ENCODE measurements around the gene TCF7L2.

DNA sequence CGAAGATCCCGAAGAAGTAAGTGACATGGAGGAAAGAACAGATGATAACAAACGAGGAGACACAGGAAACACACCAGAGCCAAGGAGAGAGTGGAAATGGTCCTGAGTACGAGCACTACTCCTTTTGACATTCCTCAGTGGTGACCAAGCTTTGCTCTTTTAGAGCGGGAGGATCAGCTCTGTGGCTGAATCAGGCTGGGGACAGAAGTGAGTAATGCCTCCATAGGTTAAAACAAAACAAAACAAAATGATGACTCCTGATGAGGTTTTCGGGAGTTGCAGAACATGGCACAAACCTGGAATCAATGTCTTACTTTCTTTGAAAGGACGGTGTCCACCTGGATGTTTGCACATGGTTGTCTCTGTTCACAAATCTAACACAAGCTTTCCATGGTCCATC, 30.3 kb upstream of the TCF7L2 start:
- TF ChIP-seq, protein P1, sequence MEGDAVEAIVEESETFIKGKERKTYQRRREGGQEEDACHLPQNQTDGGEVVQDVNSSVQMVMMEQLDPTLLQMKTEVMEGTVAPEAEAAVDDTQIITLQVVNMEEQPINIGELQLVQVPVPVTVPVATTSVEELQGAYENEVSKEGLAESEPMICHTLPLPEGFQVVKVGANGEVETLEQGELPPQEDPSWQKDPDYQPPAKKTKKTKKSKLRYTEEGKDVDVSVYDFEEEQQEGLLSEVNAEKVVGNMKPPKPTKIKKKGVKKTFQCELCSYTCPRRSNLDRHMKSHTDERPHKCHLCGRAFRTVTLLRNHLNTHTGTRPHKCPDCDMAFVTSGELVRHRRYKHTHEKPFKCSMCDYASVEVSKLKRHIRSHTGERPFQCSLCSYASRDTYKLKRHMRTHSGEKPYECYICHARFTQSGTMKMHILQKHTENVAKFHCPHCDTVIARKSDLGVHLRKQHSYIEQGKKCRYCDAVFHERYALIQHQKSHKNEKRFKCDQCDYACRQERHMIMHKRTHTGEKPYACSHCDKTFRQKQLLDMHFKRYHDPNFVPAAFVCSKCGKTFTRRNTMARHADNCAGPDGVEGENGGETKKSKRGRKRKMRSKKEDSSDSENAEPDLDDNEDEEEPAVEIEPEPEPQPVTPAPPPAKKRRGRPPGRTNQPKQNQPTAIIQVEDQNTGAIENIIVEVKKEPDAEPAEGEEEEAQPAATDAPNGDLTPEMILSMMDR (IDR thresholded peaks at IDR 0.05; ENCODE audit: low read length): no peak
- TF ChIP-seq EZH2 (IDR thresholded peaks at IDR 0.05; ENCODE audit: borderline replicate concordance, low read length): no peak
